GM12878 (cell line): ENCODE measurements around the gene NINL. TPM values are rescaled to one million over a fixed set of nuclear protein-coding genes. Genes with fewer than 3 reads are reported as not detected.

ENCODE experiments used
- ATF7 ChIP-seq: fragments of 450-650 bp; IDR thresholded peaks from 2 replicates; pipeline ENCODE4 v1.6.1; 2016; ENCODE audit warnings: low read depth, mild to moderate bottlenecking
- MEF2A ChIP-seq: IDR thresholded peaks from 2 replicates; pipeline ENCODE4 v1.6.1; 2011; ENCODE audit warnings: low read depth, mild to moderate bottlenecking, low read length, moderate library complexity; ENCODE audit not compliant: insufficient read depth
- TAF1 ChIP-seq: IDR thresholded peaks from 2 replicates; pipeline ENCODE4 v1.6.1; 2011; ENCODE audit warnings: mild to moderate bottlenecking, low read depth, low read length, borderline replicate concordance
- polyA plus RNA-seq, 11 experiments: library from polyadenylated mRNA; depleted of rRNA in 4 of 11; unstranded in 6 of 11; stranded (reverse) in 5 of 11; fragments of >200 nt; fragmentation: Nextera tagmentation in 4 of 11; fragmentation: Illumina TruSeq in 1 of 11; extraction: Ambion mirVana in 4 of 11; extraction: Trizol in 1 of 11; gene quantifications; 1 replicate in 1 of 11; 2 replicates in 10 of 11; pipeline versions ENCODE4 v1.2.1 to v1.2.3, GENCODE V29; 2011 to 2016; ENCODE audit warnings: inconsistent platforms in 2 of 11, missing spikeins in 2 of 11, low read depth in 1 of 11
- total RNA-seq, 4 experiments: library from RNA; depleted of rRNA in 3 of 4; stranded (reverse); fragments of >200 nt in 3 of 4; fragmentation: Illumina TruSeq in 1 of 4; extraction: Trizol in 1 of 4; gene quantifications; 2 replicates each; pipeline versions ENCODE4 v1.2.1 to v1.2.3, GENCODE V29; 2013 to 2021
- TF ChIP-seq, protein P1 (sequence below): IDR thresholded peaks from 2 replicates; pipeline ENCODE4 v1.6.1; 2011; ENCODE audit warnings: borderline replicate concordance, low read depth, mild to moderate bottlenecking, moderate library complexity, mixed read lengths, low read length; ENCODE audit not compliant: insufficient read depth; ENCODE audit errors: extremely low read length
- TF ChIP-seq, protein P2 (sequence below): fragments of 450-650 bp; formaldehyde crosslinking; IDR thresholded peaks from 2 replicates; pipeline ENCODE4 v1.4.0; 2020; ENCODE audit warnings: mild to moderate bottlenecking, moderate library complexity

The NINL gene
- total and polyA plus RNA-seq, 10 of the 15 experiments (the other 5 are each of a cell fraction or from before 2014, with no cell fraction given) = 0.04 to 0.77 (median 0.23) TPM; not detected in 1

DNA sequence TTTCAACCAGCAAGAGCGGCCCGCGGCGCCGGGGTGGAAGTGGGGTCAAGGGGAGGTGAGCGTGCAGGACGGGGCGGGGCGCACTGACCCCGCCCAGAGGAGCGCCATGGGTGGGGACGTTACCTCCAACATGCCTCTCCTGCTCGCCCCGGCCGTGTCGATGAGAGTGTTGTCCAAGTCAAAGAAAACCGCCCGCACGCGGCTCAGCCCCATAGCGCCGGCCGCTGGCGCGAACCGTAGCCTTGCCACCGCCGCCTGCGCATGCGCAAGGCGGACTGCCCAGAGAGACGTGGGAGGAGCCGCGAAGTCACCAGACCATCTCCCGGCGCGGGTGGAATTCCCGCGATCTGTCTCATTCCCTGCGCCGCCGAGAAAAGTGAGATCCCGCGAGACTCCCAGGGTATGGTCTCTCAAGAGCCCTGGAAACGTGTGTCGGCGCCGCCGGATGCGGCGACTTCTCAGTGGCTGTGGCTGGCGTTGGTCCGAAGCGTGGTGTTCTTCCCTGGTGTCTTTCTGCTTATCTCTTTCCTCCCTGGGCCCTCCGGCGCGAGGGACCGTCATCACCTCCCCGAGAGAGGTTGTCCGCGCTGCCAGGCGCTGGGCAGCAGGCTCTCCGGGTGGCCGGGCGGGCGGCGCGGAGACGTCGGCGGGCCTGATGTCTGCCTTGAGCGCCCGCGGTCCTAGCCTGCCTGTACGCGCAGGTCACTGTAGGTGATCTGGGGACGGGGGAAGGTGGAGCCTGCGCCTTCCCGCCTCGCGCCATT is 38.6 kb upstream of the NINL start, which contains the start of gene NANP (continued):
- TF ChIP-seq, protein P1, sequence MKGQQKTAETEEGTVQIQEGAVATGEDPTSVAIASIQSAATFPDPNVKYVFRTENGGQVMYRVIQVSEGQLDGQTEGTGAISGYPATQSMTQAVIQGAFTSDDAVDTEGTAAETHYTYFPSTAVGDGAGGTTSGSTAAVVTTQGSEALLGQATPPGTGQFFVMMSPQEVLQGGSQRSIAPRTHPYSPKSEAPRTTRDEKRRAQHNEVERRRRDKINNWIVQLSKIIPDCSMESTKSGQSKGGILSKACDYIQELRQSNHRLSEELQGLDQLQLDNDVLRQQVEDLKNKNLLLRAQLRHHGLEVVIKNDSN = no peak
- no peak for TF ChIP-seq MEF2A
- TF ChIP-seq, protein P2, sequence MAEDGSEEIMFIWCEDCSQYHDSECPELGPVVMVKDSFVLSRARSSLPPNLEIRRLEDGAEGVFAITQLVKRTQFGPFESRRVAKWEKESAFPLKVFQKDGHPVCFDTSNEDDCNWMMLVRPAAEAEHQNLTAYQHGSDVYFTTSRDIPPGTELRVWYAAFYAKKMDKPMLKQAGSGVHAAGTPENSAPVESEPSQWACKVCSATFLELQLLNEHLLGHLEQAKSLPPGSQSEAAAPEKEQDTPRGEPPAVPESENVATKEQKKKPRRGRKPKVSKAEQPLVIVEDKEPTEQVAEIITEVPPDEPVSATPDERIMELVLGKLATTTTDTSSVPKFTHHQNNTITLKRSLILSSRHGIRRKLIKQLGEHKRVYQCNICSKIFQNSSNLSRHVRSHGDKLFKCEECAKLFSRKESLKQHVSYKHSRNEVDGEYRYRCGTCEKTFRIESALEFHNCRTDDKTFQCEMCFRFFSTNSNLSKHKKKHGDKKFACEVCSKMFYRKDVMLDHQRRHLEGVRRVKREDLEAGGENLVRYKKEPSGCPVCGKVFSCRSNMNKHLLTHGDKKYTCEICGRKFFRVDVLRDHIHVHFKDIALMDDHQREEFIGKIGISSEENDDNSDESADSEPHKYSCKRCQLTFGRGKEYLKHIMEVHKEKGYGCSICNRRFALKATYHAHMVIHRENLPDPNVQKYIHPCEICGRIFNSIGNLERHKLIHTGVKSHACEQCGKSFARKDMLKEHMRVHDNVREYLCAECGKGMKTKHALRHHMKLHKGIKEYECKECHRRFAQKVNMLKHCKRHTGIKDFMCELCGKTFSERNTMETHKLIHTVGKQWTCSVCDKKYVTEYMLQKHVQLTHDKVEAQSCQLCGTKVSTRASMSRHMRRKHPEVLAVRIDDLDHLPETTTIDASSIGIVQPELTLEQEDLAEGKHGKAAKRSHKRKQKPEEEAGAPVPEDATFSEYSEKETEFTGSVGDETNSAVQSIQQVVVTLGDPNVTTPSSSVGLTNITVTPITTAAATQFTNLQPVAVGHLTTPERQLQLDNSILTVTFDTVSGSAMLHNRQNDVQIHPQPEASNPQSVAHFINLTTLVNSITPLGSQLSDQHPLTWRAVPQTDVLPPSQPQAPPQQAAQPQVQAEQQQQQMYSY (CRISPR knock-in tag) = no peak
- no peak for TF ChIP-seq ATF7
- TF ChIP-seq TAF1 = peak; percentile 82
